Measurements from ENCODE around the gene FTSJ1.
"Not testable (repeated sequence)": the region's sequence is repeated elsewhere in the genome, so short reads cannot be mapped to it uniquely, and the experiment has no call there.

FTSJ1 gene

DNA sequence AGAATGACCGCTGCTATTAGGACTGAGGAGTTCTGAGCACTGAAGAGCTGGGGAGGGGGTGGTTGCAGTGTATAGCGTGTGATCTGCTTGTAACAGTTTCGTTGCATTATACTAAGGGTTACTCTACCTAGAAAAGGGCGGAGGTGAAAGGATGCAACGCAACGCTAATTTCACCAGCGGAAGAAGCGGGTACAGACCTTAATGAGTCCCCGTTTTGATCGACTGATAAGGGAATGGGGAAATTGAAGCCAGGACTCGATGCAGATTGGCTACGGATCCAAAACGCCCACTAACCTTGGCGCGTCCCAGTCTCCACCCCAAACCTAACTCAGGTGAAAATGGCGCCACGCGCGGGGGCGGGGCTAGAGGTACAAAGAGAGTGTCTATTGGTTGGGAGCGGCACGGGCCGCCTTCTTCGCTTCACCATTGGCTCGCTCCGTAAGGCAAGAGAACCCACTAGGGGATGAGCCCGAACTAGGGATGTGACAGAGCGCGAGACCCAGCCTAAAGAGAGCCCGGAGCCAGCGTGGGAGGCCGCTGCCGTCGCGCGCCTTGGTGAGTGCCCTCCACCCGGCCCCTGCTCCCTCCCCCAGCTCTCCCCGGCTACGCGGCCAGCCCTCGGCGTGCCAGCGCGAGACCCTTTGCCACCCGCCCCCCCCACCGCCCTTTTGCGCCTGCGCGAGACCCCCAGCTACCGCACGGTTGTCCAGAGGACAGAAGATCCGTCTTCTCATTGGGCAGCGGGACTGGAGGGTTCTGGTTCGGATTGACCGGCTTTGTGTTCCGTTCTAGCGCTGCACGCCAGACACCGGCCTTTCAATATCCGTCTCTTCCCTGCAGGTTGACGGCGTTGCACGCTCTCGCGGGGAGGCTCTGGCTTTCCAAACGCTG, 45.6 kb downstream of the FTSJ1 start, which contains the start of gene EBP:
Gene EBP, plus strand, starts transcription at position 456 of the 891 bp plus-strand sequence. CDS start 1,964 bp downstream, outside the sequence.
- peak within 1 kb of the TSS; percentile 57 for H3K4me3 ChIP-seq (replicated peaks; ENCODE audit: low read depth, low read length)
- TF ChIP-seq, protein P1, sequence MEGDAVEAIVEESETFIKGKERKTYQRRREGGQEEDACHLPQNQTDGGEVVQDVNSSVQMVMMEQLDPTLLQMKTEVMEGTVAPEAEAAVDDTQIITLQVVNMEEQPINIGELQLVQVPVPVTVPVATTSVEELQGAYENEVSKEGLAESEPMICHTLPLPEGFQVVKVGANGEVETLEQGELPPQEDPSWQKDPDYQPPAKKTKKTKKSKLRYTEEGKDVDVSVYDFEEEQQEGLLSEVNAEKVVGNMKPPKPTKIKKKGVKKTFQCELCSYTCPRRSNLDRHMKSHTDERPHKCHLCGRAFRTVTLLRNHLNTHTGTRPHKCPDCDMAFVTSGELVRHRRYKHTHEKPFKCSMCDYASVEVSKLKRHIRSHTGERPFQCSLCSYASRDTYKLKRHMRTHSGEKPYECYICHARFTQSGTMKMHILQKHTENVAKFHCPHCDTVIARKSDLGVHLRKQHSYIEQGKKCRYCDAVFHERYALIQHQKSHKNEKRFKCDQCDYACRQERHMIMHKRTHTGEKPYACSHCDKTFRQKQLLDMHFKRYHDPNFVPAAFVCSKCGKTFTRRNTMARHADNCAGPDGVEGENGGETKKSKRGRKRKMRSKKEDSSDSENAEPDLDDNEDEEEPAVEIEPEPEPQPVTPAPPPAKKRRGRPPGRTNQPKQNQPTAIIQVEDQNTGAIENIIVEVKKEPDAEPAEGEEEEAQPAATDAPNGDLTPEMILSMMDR (IDR thresholded peaks at IDR 0.05; ENCODE audit: low read length, missing control alignments) = no peak

DNA sequence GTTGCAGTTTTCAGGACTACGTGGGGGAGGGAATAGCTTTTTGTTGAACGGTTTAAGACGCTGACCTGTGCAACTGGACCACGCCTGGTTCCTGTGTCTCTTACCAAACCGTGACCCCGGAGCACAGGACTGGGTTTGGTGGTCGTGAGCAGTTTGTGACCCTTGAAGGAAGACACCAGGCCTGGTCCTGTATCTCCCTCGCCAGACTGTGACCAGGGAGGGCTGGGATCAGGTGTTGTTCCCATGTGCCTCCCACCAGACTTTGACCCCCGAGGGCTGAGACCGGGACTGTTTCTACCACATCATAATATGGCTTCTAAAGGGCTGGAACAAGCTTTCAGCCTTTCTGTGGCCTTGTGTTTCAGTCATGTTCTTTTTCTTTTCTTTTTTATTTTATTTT, 46.3 kb downstream of the FTSJ1 start:
- TF ChIP-seq, protein P1 (IDR thresholded peaks at IDR 0.05; ENCODE audit: low read length, missing control alignments) = no peak
- no peak for DNase-seq (ENCODE audit: low read depth)
- H3K4me3 ChIP-seq (replicated peaks; ENCODE audit: low read depth, low read length) = peak overlapping the region; percentile 57

More for the DNA sequence above, 45.6 kb downstream of the FTSJ1 start, which contains the start of gene EBP:
- DNase-seq (ENCODE audit: low read depth) = peak; percentile 84

DNA sequence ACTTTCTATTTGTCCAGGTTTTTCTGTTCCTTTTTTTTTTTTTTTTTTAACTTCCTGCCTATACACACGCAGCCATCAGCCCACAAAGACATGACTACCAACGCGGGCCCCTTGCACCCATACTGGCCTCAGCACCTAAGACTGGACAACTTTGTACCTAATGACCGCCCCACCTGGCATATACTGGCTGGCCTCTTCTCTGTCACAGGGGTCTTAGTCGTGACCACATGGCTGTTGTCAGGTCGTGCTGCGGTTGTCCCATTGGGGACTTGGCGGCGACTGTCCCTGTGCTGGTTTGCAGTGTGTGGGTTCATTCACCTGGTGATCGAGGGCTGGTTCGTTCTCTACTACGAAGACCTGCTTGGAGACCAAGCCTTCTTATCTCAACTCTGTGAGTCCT, 47.7 kb downstream of the FTSJ1 start:
- no peak overlapping the region for H3K4me3 ChIP-seq (replicated peaks; ENCODE audit: low read depth, low read length)
- no peak for DNase-seq (ENCODE audit: low read depth)
- TF ChIP-seq, protein P1 (IDR thresholded peaks at IDR 0.05; ENCODE audit: low read length, missing control alignments) = no peak

DNA sequence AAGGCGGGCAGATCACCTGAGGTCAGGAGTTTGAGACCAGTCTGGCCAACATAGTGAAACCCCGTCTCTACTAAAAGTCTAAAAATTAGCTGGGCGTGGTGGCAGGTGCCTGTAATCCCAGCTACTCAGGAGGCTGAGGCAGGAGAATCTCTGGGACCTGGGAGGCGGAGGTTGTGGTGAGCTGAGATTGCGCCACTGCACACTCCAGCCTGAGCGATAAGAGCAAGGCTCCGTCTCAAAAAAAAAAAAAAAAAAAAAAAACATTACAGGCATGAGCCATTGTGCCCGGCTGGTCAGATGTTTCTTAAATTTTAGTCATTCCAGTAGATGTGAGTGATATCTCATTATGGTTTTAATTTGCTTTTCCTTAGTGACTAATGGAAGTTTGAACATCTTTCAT, 49.9 kb downstream of the FTSJ1 start:
- peak; percentile 16 for DNase-seq (ENCODE audit: low read depth)
- H3K4me3 ChIP-seq (replicated peaks; ENCODE audit: low read depth, low read length) = not testable (repeated sequence)

DNA sequence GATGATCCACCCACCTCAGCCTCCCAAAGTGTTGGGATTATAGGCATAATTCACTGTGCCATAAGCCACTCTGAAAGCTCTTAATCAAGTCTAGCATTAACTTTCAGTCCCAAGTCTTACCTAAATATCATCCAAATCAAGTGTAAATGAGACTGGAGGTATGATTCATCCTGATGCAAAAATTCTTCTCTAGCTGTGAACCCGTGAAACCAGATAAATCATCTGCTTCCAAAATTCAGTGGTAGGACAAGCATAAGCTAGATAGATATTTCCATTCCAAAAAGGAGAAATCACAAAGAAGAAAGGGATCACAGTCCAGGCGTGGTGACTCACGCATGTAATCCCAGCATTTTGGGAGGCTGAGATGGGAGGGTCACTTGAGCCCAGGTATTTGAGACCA, 54.7 kb downstream of the FTSJ1 start:
- DNase-seq (ENCODE audit: low read depth) = no peak
- H3K4me3 ChIP-seq (replicated peaks; ENCODE audit: low read depth, low read length) = no peak overlapping the region
- TF ChIP-seq, protein P1 (IDR thresholded peaks at IDR 0.05; ENCODE audit: low read length, missing control alignments) = no peak

DNA sequence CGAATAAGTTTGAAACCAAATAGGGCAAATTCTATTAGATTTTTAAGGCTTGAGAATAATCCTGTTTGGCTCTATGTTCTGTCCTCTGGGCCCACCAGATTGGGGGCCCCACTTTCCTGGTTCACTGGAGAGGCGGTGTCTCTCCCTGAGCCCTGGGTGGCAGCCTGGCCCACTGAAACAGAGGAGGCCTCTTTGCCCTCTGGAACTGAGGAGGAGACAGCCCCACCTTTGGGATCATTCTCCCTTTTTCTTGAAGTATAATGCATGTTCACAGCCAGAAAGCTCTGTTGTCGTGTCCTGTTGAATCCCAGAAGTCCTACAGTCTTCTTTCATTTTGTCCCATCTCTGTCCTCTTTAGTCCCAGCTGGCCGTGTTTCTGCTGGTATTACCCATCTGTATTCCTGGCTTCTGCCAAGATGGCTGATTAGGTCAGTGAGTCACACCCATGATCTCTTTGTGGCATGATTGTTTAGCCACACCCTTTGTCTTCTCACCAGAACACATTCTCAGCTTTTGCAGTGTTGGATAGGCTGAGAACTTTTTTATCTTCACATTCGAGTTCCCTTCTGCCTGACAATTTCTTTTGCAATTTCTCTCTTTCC, 55.5 kb downstream of the FTSJ1 start:
- TF ChIP-seq, protein P1 (IDR thresholded peaks at IDR 0.05; ENCODE audit: low read length, missing control alignments) = no peak
- H3K4me3 ChIP-seq (replicated peaks; ENCODE audit: low read depth, low read length) = no peak overlapping the region
- peak; percentile 74 for DNase-seq (ENCODE audit: low read depth)

DNA sequence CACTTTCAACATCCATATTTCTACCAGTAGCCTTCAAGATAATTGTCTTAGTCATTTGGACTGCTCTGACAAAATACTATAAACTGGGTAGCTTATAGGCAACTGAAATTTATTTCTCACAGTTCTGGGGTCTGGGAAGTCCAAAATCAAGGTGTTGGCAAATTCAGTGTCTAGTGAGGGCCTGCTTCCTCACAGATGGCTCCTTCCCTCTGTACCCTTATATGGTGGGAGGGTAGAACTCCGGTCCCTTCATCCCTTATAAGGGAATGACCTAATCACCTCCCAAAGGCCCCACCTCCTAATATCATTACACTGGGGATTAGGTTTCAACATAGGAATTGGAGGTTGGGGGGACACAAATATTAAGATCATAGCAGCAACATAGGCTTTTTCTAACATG, 56.2 kb downstream of the FTSJ1 start:
- DNase-seq (ENCODE audit: low read depth) = no peak
- no peak overlapping the region for H3K4me3 ChIP-seq (replicated peaks; ENCODE audit: low read depth, low read length)
- TF ChIP-seq, protein P1 (IDR thresholded peaks at IDR 0.05; ENCODE audit: low read length, missing control alignments) = no peak
